Bronchial epithelial cell (primary cell): ENCODE data around the gene RETREG1. TPM values are rescaled to one million over a fixed set of nuclear protein-coding genes. Genes with fewer than 3 reads are reported as not detected.
"Not testable (repeated sequence)": the region's sequence is repeated elsewhere in the genome, so short reads cannot be mapped to it uniquely, and the experiment has no call there.

Source experiments
- DNase-seq: peaks from one replicate; pipeline ENCODE4 v3.0.0-alpha.2; 2010; ENCODE audit warnings: low read depth
- FAIRE-seq: peaks from 2 replicates; lab custom pipeline; 2011; peaks lifted over from hg19 to GRCh38; lab: Jason Lieb, UNC
- H3K27me3 ChIP-seq: 2 replicates; pipeline ENCODE4 v1.5.1; 2011; ENCODE audit warnings: low read length; ENCODE audit not compliant: control insufficient read depth, insufficient read depth
- H3K36me3 ChIP-seq: 2 replicates; pipeline ENCODE4 v1.5.1; 2011; ENCODE audit warnings: low read length; ENCODE audit not compliant: control insufficient read depth, insufficient read depth
- H3K4me3 ChIP-seq: 2 replicates; pipeline ENCODE4 v1.5.1; 2011; ENCODE audit warnings: mild to moderate bottlenecking, low read depth, low read length, control low read depth
- CTCF ChIP-seq: IDR thresholded peaks from 2 replicates; pipeline ENCODE4 v1.5.1; 2011; ENCODE audit warnings: mild to moderate bottlenecking, moderate library complexity, low read length, control low read depth, inconsistent platforms; ENCODE audit not compliant: insufficient read depth, severe bottlenecking
- total RNA-seq: library from RNA; depleted of rRNA; stranded (reverse); fragments of >200 nt; gene quantifications from 2 replicates; pipeline ENCODE4 v1.2.1, GENCODE V29; 2014

The RETREG1 gene
- total RNA-seq, 1 donor from 2014 or later: 0.53 TPM

DNA sequence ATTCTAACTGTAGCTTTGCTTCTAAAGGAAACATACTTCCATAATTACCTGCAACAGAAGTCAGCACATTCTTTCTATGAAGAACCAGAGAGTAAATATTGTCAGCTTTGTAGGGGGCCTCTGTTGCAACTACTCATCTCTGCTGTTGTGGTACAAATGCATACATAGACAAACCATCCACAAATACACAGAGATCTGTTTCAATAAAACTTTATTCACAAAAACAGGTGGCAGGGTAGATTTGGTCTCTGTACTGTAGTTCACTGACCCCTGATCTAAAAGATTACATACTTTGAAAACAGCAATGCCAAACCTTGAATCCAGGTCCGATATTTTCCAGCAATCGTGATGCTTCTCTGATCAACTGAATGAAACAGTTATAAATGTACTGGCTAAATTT, 44.9 kb upstream of the RETREG1 start:
- Histone ChIP-seq H3K36me3 (peaks cover 7% of the 10 kb centered on the region), H3K4me3 (no peak overlapping the region), H3K27me3 (no peaks in the 10 kb centered on the region)
- DNase-seq (no peak), FAIRE-seq (no peak)
- TF ChIP-seq CTCF: no peak

GRCh38 chr5:16660982-16661381, 44.2 kb upstream of the RETREG1 start:
- TF ChIP-seq CTCF: no peak
- DNase-seq (no peak), FAIRE-seq (no peak)
- H3K36me3 ChIP-seq: peaks cover 3% of the 10 kb centered on the region
- no peak overlapping the region for H3K4me3 ChIP-seq
- no peaks in the 10 kb centered on the region for H3K27me3 ChIP-seq

- no peak for TF ChIP-seq CTCF
- no peak for DNase-seq
- no peak for FAIRE-seq
- Histone ChIP-seq H3K27me3 (no peaks in the 10 kb centered on the region), H3K4me3 (no peak overlapping the region), H3K36me3 (peaks cover 3% of the 10 kb centered on the region)
These were observed 42.7 kb upstream of the RETREG1 start for GRCh38 chr5:16659536-16659935.

GRCh38 chr5:16656561-16657191, 39.9 kb upstream of the RETREG1 start:
- DNase-seq: peak; percentile 39
- no peak for TF ChIP-seq CTCF
- H3K36me3 ChIP-seq: no peaks in the 10 kb centered on the region

GRCh38 chr5:16654647-16655334, 38.0 kb upstream of the RETREG1 start:
- no peak overlapping the region for H3K4me3 ChIP-seq
- no peaks in the 10 kb centered on the region for H3K27me3 ChIP-seq
- FAIRE-seq (no peak), DNase-seq (no peak)
- no peaks in the 10 kb centered on the region for H3K36me3 ChIP-seq
- TF ChIP-seq CTCF: no peak

More at GRCh38 chr5:16656561-16657191, 39.9 kb upstream of the RETREG1 start:
- Histone ChIP-seq H3K4me3 (no peak overlapping the region), H3K27me3 (no peaks in the 10 kb centered on the region)
- FAIRE-seq: no peak

DNA sequence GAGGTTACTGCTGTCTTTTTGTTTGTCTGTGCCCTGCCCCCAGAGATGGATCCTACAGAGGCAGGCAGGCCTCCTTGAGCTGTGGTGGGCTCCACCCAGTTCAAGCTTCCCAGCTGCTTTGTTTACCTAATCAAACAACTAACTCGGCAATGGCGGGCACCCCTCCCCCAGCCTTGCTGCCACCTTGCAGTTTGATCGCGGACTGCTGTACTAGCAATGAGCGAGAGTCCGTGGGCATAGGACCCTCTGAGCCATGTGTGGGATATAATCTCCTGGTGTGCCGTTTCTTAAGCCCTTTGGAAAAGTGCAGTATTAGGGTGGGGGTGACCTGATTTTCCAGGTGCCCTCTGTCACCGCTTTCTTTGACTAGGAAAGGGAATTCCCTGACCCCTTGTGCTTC, 31.9 kb upstream of the RETREG1 start:
- not testable (repeated sequence) for H3K27me3 ChIP-seq, DNase-seq, H3K36me3 ChIP-seq, H3K4me3 ChIP-seq, FAIRE-seq
